HepG2 (cell line): ENCODE results near the gene PIGL. TPM values are rescaled to one million over a fixed set of nuclear protein-coding genes. Genes with fewer than 3 reads are reported as not detected.
"Not testable (repeated sequence)": the region's sequence is repeated elsewhere in the genome, so short reads cannot be mapped to it uniquely, and the experiment has no call there.

Source experiments
- ATAC-seq: fragments of 200-7000 bp; cut with Tn5 transposase; 3 replicates; pipeline ENCODE4 v1.9.1; 2020; ENCODE audit warnings: mild to moderate bottlenecking, moderate library complexity
- BruUV-seq: library from RNA; stranded (reverse); fragments of 400-500 nt; replicated peaks from 2 replicates; lab custom pipeline; 2021; lab: Mats Ljungman, UMichigan
- CTCF ChIA-PET: fragments of 300-600 bp; formaldehyde crosslinking; extraction: SDS; loops from one replicate; lab custom pipeline; 2021; ENCODE audit warnings: low total read pairs, inconsistent platforms, low intra/inter-chr PET ratio; lab: Yijun Ruan, JAX
- POLR2A ChIA-PET: fragments of 350-600 bp; sonication (Branson Sonifier 250); formaldehyde crosslinking; loops from one replicate; lab custom pipeline; 2020; ENCODE audit warnings: antibody characterized with exemption, inconsistent platforms; lab: Yijun Ruan, JAX
- DNase-seq: peaks from one replicate; pipeline ENCODE4 v3.0.0-alpha.2; 2015; ENCODE audit warnings: low spot score
- FAIRE-seq: peaks from 3 replicates; lab custom pipeline; 2011; peaks lifted over from hg19 to GRCh38; lab: Jason Lieb, UNC
- H2AFZ ChIP-seq: one replicate; pipeline ENCODE4 v1.6.1; 2011; ENCODE audit warnings: low read length, inconsistent platforms
- H3K27ac ChIP-seq: fragments of 300-600 bp; 3 replicates; pipeline ENCODE4 v1.8.0; 2011; ENCODE audit warnings: mixed run types, mild to moderate bottlenecking, mixed read lengths, low read length, inconsistent platforms; ENCODE audit not compliant: insufficient read depth; ENCODE audit errors: extremely low read length
- H3K27me3 ChIP-seq, 2 experiments: fragments of 200-600 bp in 1 of 2; 2 replicates in 1 of 2; 3 replicates in 1 of 2; pipeline versions ENCODE4 v1.6.0 to v1.8.0; 2011; ENCODE audit warnings: low read length in 2 of 2, mild to moderate bottlenecking in 2 of 2, moderate library complexity in 2 of 2, inconsistent platforms in 1 of 2; ENCODE audit not compliant: insufficient read depth in 2 of 2, control insufficient read depth in 1 of 2
- H3K36me3 ChIP-seq, 2 experiments: fragments of 200-600 bp in 1 of 2; replicated peaks in 1 of 2; 2 replicates in 1 of 2; 3 replicates in 1 of 2; pipeline versions ENCODE4 v1.5.1 to v1.8.0; 2011; ENCODE audit warnings: low read length in 2 of 2, inconsistent platforms in 1 of 2; ENCODE audit not compliant: insufficient read depth in 2 of 2, control insufficient read depth in 1 of 2
- H3K4me1 ChIP-seq: 2 replicates; pipeline ENCODE4 v1.5.1; 2012; ENCODE audit warnings: low read length, inconsistent platforms; ENCODE audit not compliant: insufficient read depth
- H3K4me2 ChIP-seq: 2 replicates; pipeline ENCODE4 v1.6.0; 2011; ENCODE audit warnings: low read depth, low read length, inconsistent platforms
- H3K4me3 ChIP-seq, 3 experiments: fragments of 200-600 bp in 1 of 3; sonication (generic), shearing (Covaris generic) in 1 of 3; replicated peaks in 1 of 3; 2 replicates each; pipeline ENCODE4 v1.5.1; 2011 to 2016; ENCODE audit warnings: low read length in 3 of 3, inconsistent platforms in 2 of 3, low read depth in 2 of 3, mild to moderate bottlenecking in 2 of 3, control low read depth in 1 of 3, mixed read lengths in 1 of 3; ENCODE audit not compliant: insufficient read depth in 1 of 3
- H3K79me2 ChIP-seq: one replicate; pipeline ENCODE4 v1.6.1; 2011; ENCODE audit warnings: low read length, inconsistent platforms; ENCODE audit not compliant: insufficient read depth
- H3K9ac ChIP-seq: 2 replicates; pipeline ENCODE4 v1.6.0; 2011; ENCODE audit warnings: mild to moderate bottlenecking, low read depth, low read length, inconsistent platforms; ENCODE audit not compliant: insufficient read depth
- H3K9me3 ChIP-seq: 2 replicates; pipeline ENCODE4 v1.5.1; 2012; ENCODE audit warnings: mild to moderate bottlenecking, low read length
- H4K20me1 ChIP-seq: 2 replicates; pipeline ENCODE4 v1.6.0; 2011; ENCODE audit warnings: inconsistent platforms, mild to moderate bottlenecking, low read length, moderate library complexity; ENCODE audit not compliant: insufficient read depth
- BCL6 ChIP-seq: IDR thresholded peaks from 2 replicates; pipeline ENCODE4 v1.6.1; 2016; ENCODE audit warnings: missing genetic modification reagents, missing compliant biosample characterization
- GATAD2A ChIP-seq: IDR thresholded peaks from 2 replicates; pipeline ENCODE4 v1.6.1; 2016
- HDAC1 ChIP-seq: sonication (generic); formaldehyde crosslinking; IDR thresholded peaks from 2 replicates; pipeline ENCODE4 v1.5.1; 2020; ENCODE audit warnings: mild to moderate bottlenecking, missing genetic modification reagents
- LCORL ChIP-seq, 2 experiments: fragments of 450-650 bp in 1 of 2; sonication (generic) in 1 of 2; formaldehyde crosslinking in 1 of 2; IDR thresholded peaks; 2 replicates each; pipeline versions ENCODE4 v1.5.0 to v1.6.1; 2017 to 2020; ENCODE audit warnings: antibody characterized with exemption in 1 of 2, missing genetic modification reagents in 1 of 2
- NR2C2 ChIP-seq: sonication (generic); formaldehyde crosslinking; IDR thresholded peaks from 2 replicates; pipeline ENCODE4 v1.4.0; 2020; ENCODE audit warnings: missing genetic modification reagents, mild to moderate bottlenecking, moderate library complexity, borderline replicate concordance
- NR2F1 ChIP-seq, 2 experiments: fragments of 450-650 bp in 1 of 2; formaldehyde crosslinking in 1 of 2; IDR thresholded peaks; 2 replicates each; pipeline versions ENCODE4 v1.5.0 to v1.6.1; 2016 to 2020; ENCODE audit warnings: mild to moderate bottlenecking in 1 of 2, missing compliant biosample characterization in 1 of 2, missing genetic modification reagents in 1 of 2, moderate library complexity in 1 of 2
- NR2F6 ChIP-seq, 2 experiments: IDR thresholded peaks; 2 replicates each; pipeline ENCODE4 v1.6.1; 2016; ENCODE audit warnings: antibody characterized with exemption in 1 of 2, mild to moderate bottlenecking in 1 of 2
- PHF21A ChIP-seq: sonication (generic); formaldehyde crosslinking; IDR thresholded peaks from 2 replicates; pipeline ENCODE4 v1.5.0; 2020; ENCODE audit warnings: mild to moderate bottlenecking, missing genetic modification reagents
- PITX1 ChIP-seq: sonication (generic); formaldehyde crosslinking; IDR thresholded peaks from 2 replicates; pipeline ENCODE4 v1.5.1; 2020; ENCODE audit warnings: mild to moderate bottlenecking, missing genetic modification reagents
- SAP130 ChIP-seq: IDR thresholded peaks from 2 replicates; pipeline ENCODE4 v1.6.1; 2016; ENCODE audit warnings: low read depth
- TARDBP ChIP-seq: sonication (generic); formaldehyde crosslinking; IDR thresholded peaks from 2 replicates; pipeline ENCODE4 v1.8.0; 2022; ENCODE audit warnings: mild to moderate bottlenecking, missing genetic modification reagents
- THRA ChIP-seq: sonication (generic); formaldehyde crosslinking; IDR thresholded peaks from 2 replicates; pipeline ENCODE4 v1.4.0; 2020; ENCODE audit warnings: missing genetic modification reagents, borderline replicate concordance
- ZBTB33 ChIP-seq: sonication (generic); formaldehyde crosslinking; IDR thresholded peaks from 2 replicates; pipeline ENCODE4 v1.4.0; 2020; ENCODE audit warnings: missing genetic modification reagents
- WGBS: methylation state at CpG from one replicate; pipeline ENCODE4 v1.1.6; 2017; ENCODE audit warnings: low lambda C conversion rate; 5-methylcytosine and 5-hydroxymethylcytosine counted together
- in situ Hi-C: cut with HindIII; loops from 2 replicates; pipeline ENCODE4 v1.10.0; 2017; ENCODE audit warnings: low pct_unique_long_range_greater_than_20kb; ENCODE audit not compliant: extremely low pct_ligation_motif_present
- intact Hi-C: fragments of 100-400 bp; cut with micrococcal nuclease; formaldehyde crosslinking; loops from one replicate; pipeline ENCODE4 v1.10.0; 2022; ENCODE audit not compliant: unreplicated experiment
- polyA plus RNA-seq, 8 experiments: library from polyadenylated mRNA; depleted of rRNA in 3 of 8; stranded (reverse) in 7 of 8; unstranded in 1 of 8; fragments of >200 nt; fragmentation: Illumina TruSeq in 4 of 8; extraction: Trizol in 4 of 8; gene quantifications; 2 replicates each; pipeline versions ENCODE4 v1.2.1 to v1.2.3, GENCODE V29; 2011 to 2016; ENCODE audit warnings: low read depth in 4 of 8, missing spikeins in 1 of 8, mixed read lengths in 1 of 8; ENCODE audit not compliant: insufficient read depth in 1 of 8
- total RNA-seq, 5 experiments: library from RNA; depleted of rRNA; stranded (reverse); fragments of >200 nt; fragmentation: Illumina TruSeq; extraction: Trizol; gene quantifications; 2 replicates each; pipeline ENCODE4 v1.2.3, GENCODE V29; 2016; ENCODE audit warnings: low read depth in 1 of 5

The PIGL gene
- total and polyA plus RNA-seq, 2 of the 13 experiments (the other 11 are each of a cell fraction or from before 2014, with no cell fraction given) = 28.5 to 63.8 TPM

- TF ChIP-seq THRA (CRISPR knock-in tag) (peak; percentile 15; the same call in 1 of the 2 replicates), BCL6 (peak; percentile 45; the same call in 1 of the 2 replicates), TARDBP (peak; percentile 39; the same call in 1 of the 2 replicates), HDAC1 (CRISPR knock-in tag) (0 out of 2 replicates have a peak, but pooled peaks have one; percentile 20), PITX1 (CRISPR knock-in tag) (peak; percentile 81), PHF21A (CRISPR knock-in tag) (peak; percentile 37; the same call in 1 of the 2 replicates), NR2F1 (CRISPR knock-in tag; IDR thresholded peaks at IDR 0.05) (peak; percentile 15 to 86; a peak in 3 of 4 replicates), LCORL (IDR thresholded peaks at IDR 0.05) (0 out of 2 replicates have a peak, but pooled peaks have one; percentile 12), ZBTB33 (CRISPR knock-in tag) (peak; percentile 68; the same call in 1 of the 2 replicates), NR2F6 (IDR thresholded peaks at IDR 0.05) (peak; percentile 84), NR2F6 (CRISPR knock-in tag; IDR thresholded peaks at IDR 0.05) (peak; percentile 89), NR2C2 (CRISPR knock-in tag) (peak; percentile 36; the same call in 1 of the 2 replicates), SAP130 (CRISPR knock-in tag) (peak; percentile 29; the same call in 1 of the 2 replicates), GATAD2A (CRISPR knock-in tag) (peak; percentile 32; the same call in 1 of the 2 replicates)
- not testable (repeated sequence) for TF ChIP-seq LCORL (CRISPR knock-in tag; IDR thresholded peaks at IDR 0.05)
These were observed 15.3 kb upstream of the PIGL start (continued) for GRCh38 chr17:16201693-16202131.

- H3K27me3 ChIP-seq, in situ Hi-C loops, H3K4me2 ChIP-seq, FAIRE-seq, H3K27ac ChIP-seq, H3K9me3 ChIP-seq, H3K9ac ChIP-seq, H2AFZ ChIP-seq, ATAC-seq, CTCF ChIA-PET, intact Hi-C loops, DNase-seq, H3K4me3 ChIP-seq, BruUV-seq, H3K36me3 ChIP-seq: not testable (repeated sequence)
- 92% methylated on average over 5 of the region's 5 CpGs for WGBS
- POLR2A ChIA-PET = interaction anchor here (0.6 to 1.2 kb wide), 4 partner anchors 12 to 239 kb away, joined by 3 to 6 read pairs (median 4); partner anchors contain the start of gene NCOR1
- H4K20me1 ChIP-seq = peaks cover 29% of the 10 kb centered on the region
- H3K79me2 ChIP-seq = peaks cover 85% of the 10 kb centered on the region
- H3K4me1 ChIP-seq = peaks cover 44% of the 10 kb centered on the region
These were observed 14.2 kb upstream of the PIGL start for GRCh38 chr17:16202554-16203500.
